Stomach (tissue), 4 donors: ENCODE data around the gene LRRC55.

Experiments
- CTCF ChIP-seq, 7 experiments: fragments of 450-650 bp in 4 of 7; fragments of 200-600 bp in 3 of 7; sonication (generic) in 3 of 7; IDR thresholded peaks; one replicate each; pipeline ENCODE4 v1.5.1; 2016 to 2019; ENCODE audit warnings: antibody characterized with exemption in 7 of 7, control low read depth in 2 of 7, mild to moderate bottlenecking in 1 of 7
- EP300 ChIP-seq: sonication (generic); formaldehyde crosslinking; IDR thresholded peaks from one replicate; pipeline ENCODE4 v1.6.1; 2017; ENCODE audit warnings: antibody characterized with exemption
- POLR2A ChIP-seq, 4 donors: fragments of 450-650 bp; IDR thresholded peaks; one replicate each; pipeline ENCODE4 v1.6.1; 2016; ENCODE audit warnings: antibody characterized with exemption in 4 of 4, control low read depth in 2 of 4, mild to moderate bottlenecking in 1 of 4, moderate library complexity in 1 of 4

DNA sequence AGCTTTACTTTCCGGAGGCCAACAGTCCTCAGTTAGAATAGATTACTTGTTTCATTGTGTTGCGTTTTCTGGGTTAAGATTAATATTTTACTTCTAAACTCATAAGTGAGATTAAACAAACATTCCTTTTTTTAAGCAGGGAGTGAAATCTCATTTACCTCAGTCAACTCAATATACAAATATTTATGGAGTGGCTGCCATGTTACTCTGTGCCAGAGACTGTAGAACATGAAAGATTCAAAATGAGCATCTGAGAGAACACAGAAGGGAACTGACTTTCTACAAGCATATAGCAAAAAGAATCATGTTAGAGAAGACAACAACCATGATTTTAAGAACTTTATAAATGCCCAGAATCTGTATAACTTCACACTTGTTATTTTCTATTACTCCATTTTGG, 3.4 kb upstream of the LRRC55 start:
- TF ChIP-seq CTCF (IDR thresholded peaks at IDR 0.05) (no peak), POLR2A (IDR thresholded peaks at IDR 0.05) (no peak), EP300 (no peak)
